Left ventricle myocardium inferior (tissue), 1 donor: ENCODE data around the gene ST3GAL3. TPM values are rescaled to one million over a fixed set of nuclear protein-coding genes. Genes with fewer than 3 reads are reported as not detected.

Experiments used
- DNase-seq: peaks from one replicate; pipeline ENCODE4 v3.0.0-alpha.2; 2020
- H3K27ac ChIP-seq: fragments of 200-600 bp; replicated peaks from 2 replicates; pipeline ENCODE4 v1.8.0; 2021
- H3K27me3 ChIP-seq: fragments of 200-600 bp; 2 replicates; pipeline ENCODE4 v1.8.0; 2021; ENCODE audit warnings: low read depth
- H3K36me3 ChIP-seq: fragments of 200-600 bp; 2 replicates; pipeline ENCODE4 v1.8.0; 2021
- H3K4me1 ChIP-seq: fragments of 200-600 bp; 2 replicates; pipeline ENCODE4 v1.8.0; 2021
- H3K4me3 ChIP-seq: fragments of 200-600 bp; 2 replicates; pipeline ENCODE4 v1.8.0; 2021; ENCODE audit warnings: mild to moderate bottlenecking, moderate library complexity
- H3K9me3 ChIP-seq: fragments of 200-600 bp; replicated peaks from 2 replicates; pipeline ENCODE4 v1.8.0; 2021
- intact Hi-C: fragments of 100-400 bp; cut with micrococcal nuclease; formaldehyde crosslinking; loops from one replicate; pipeline ENCODE4 v1.11.0; 2022
- total RNA-seq: library from RNA; stranded (reverse); fragmentation: NEBNext Ultra II Directional; extraction: Animal tissue kit (Norgen Biotek cat#: 25700); gene quantifications from one replicate; pipeline ENCODE4 v1.2.1, GENCODE V29; 2021
- TF ChIP-seq, protein P1 (sequence below): fragments of 200-600 bp; IDR thresholded peaks from 2 replicates; pipeline ENCODE4 v1.8.0; 2021; ENCODE audit warnings: antibody characterized with exemption, mild to moderate bottlenecking, borderline replicate concordance
- donor health status: DM: no; HTN: yes; CAD: no; lungs with severe emphysema.

Gene ST3GAL3
- total RNA-seq, 1 donor from 2014 or later: 29.9 TPM

DNA sequence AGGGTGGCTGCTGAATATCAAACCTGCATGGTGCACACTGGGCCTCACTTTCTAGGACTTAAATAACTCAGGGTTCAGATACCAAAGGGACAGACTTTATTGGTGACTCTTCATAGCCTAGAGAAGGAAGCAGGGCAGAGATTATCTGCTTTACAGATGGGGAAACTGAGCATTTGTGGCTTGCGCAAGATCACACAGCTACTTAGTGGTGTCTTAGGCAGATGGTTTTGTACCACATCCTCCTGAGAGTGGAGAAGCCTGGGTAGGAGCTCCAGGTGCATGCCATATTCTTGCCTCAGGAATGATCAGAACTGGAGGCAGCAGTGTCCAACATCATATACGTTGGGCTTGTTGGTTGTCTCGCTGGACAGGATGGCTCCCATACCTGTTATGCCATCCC lies 255.7 kb downstream of the ST3GAL3 start:
- Histone ChIP-seq H3K27me3 (no peaks in the 10 kb centered on the region), H3K9me3 (no peaks in the 10 kb centered on the region), H3K4me3 (no peak overlapping the region), H3K4me1 (peaks cover 17% of the 10 kb centered on the region), H3K27ac (no peak overlapping the region), H3K36me3 (peaks cover 90% of the 10 kb centered on the region)
- no peak for DNase-seq
- intact Hi-C loops: no loop called here
- TF ChIP-seq, protein P1, sequence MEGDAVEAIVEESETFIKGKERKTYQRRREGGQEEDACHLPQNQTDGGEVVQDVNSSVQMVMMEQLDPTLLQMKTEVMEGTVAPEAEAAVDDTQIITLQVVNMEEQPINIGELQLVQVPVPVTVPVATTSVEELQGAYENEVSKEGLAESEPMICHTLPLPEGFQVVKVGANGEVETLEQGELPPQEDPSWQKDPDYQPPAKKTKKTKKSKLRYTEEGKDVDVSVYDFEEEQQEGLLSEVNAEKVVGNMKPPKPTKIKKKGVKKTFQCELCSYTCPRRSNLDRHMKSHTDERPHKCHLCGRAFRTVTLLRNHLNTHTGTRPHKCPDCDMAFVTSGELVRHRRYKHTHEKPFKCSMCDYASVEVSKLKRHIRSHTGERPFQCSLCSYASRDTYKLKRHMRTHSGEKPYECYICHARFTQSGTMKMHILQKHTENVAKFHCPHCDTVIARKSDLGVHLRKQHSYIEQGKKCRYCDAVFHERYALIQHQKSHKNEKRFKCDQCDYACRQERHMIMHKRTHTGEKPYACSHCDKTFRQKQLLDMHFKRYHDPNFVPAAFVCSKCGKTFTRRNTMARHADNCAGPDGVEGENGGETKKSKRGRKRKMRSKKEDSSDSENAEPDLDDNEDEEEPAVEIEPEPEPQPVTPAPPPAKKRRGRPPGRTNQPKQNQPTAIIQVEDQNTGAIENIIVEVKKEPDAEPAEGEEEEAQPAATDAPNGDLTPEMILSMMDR: no peak

DNA sequence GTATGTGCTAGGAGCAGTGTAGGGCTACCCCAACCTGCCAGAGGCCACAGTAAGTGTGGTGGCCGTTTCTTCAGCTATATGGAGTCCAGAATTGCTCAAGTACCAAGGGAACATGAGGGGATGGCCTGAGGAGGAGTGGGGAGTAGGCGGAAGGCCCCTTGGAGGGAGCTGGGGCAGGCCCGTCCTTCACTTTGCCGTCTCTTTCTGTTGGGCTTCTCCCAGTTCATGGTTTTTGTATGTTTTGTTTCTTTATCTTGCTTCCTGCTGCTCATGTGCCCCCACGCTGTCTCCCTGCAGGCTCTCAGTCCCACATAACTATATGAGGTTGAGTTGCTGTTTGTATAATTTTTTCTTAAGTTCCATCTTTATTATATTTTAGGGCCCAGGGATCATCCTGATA lies 256.6 kb downstream of the ST3GAL3 start:
- H3K4me1 ChIP-seq: peaks cover 17% of the 10 kb centered on the region
- intact Hi-C loops: no loop called here
- no peaks in the 10 kb centered on the region for H3K9me3 ChIP-seq
- peaks cover 82% of the 10 kb centered on the region for H3K36me3 ChIP-seq
- no peaks in the 10 kb centered on the region for H3K27me3 ChIP-seq
- H3K4me3 ChIP-seq: no peak overlapping the region
- no peak for DNase-seq
- TF ChIP-seq, protein P1: no peak
- no peak overlapping the region for H3K27ac ChIP-seq

DNA sequence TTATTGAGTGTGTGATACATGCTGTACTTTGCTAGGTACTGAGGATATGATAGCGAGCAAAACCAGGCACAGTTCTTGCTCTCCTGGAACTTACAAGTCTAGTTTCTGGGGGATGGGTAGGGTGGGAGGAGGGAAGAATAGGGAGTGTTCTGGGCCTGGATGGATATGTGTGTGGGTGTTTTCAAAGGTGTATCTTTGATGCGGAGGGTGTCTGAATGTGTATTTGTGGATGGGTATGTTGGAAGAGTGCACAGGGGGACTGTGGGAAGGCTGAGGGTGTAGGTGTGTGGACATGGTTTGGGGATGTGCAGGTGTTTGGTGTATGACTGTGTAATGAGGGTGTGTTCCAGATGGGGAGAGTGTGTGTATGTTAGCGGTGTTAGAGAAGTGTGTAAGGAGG lies 258.0 kb downstream of the ST3GAL3 start:
- no peak for DNase-seq
- Histone ChIP-seq H3K4me3 (no peak overlapping the region), H3K9me3 (no peaks in the 10 kb centered on the region), H3K27ac (no peak overlapping the region), H3K4me1 (peaks cover 26% of the 10 kb centered on the region), H3K27me3 (no peaks in the 10 kb centered on the region), H3K36me3 (peaks cover 67% of the 10 kb centered on the region)
- intact Hi-C loops: no loop called here
- TF ChIP-seq, protein P1: no peak

DNA sequence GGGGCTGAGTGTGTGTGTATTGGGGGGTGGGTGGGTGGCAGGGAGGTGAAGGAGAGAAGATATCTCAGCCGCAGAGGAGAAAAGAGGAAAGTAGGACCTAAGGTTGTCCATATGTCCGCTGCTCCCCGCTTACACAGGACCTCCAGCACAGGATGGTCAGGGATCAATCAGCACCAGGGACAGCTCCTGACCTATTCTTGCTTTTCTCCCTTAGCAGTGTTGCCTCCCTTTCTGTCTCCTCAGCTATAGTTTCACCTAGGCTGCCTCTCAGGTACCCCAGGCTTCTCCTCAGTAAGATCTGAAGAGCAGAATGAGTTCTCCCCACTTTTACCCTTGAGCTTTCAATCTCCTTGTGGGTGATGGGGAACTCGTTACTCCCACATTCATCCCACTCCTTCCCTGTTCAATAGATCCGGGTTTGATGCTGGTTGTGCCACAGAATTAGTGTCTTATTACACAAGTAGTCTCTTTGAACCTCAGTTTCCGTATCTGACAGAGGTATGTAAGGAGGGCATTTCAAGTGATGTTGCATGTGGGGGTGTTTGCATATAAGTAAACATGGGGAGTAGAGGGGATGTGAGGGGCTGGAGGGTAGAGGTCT lies 261.1 kb downstream of the ST3GAL3 start:
- Histone ChIP-seq H3K4me3 (no peak overlapping the region), H3K36me3 (peaks cover 62% of the 10 kb centered on the region), H3K9me3 (no peaks in the 10 kb centered on the region), H3K27ac (no peak overlapping the region), H3K27me3 (no peaks in the 10 kb centered on the region), H3K4me1 (peaks cover 19% of the 10 kb centered on the region)
- TF ChIP-seq, protein P1: no peak
- intact Hi-C loops: no loop called here
- no peak for DNase-seq

DNA sequence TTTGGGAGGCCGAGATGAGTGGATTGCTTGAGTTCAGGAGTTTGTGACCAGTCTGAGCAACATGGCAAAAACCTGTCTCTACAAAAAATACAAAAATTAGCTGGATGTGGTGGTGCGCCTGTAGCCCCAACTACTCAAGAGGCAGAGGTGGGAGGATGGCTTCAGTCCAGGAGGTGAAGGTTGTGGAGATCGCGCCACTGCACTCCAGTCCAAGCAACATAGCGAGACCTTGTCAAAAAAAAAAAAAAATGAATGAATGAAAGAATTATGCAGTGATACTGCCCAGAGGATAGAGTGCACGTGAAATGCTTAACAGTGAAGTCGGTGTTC lies 262.0 kb downstream of the ST3GAL3 start:
- no peak for DNase-seq
- intact Hi-C loops: no loop called here
- Histone ChIP-seq H3K27ac (peak overlapping the region; percentile 0), H3K36me3 (peaks cover 53% of the 10 kb centered on the region), H3K4me1 (peaks cover 27% of the 10 kb centered on the region), H3K4me3 (peak overlapping the region; percentile 88), H3K27me3 (no peaks in the 10 kb centered on the region), H3K9me3 (no peaks in the 10 kb centered on the region)
- TF ChIP-seq, protein P1: no peak
